HepG2 (cell line): ENCODE measurements around the gene C9orf50. TPM values are rescaled to one million over a fixed set of nuclear protein-coding genes. Genes with fewer than 3 reads are reported as not detected.

Experiments
- ESRRA ChIP-seq: sonication (generic); formaldehyde crosslinking; IDR thresholded peaks from 2 replicates; pipeline ENCODE4 v1.5.1; 2020; ENCODE audit warnings: mild to moderate bottlenecking, low read depth, missing genetic modification reagents
- FOSL1 ChIP-seq: sonication (generic); formaldehyde crosslinking; IDR thresholded peaks from 2 replicates; pipeline ENCODE4 v1.9.0; 2021; ENCODE audit warnings: missing genetic modification reagents, borderline replicate concordance
- HNRNPUL1 ChIP-seq: fragments of 200-400 bp; formaldehyde crosslinking; IDR thresholded peaks from 2 replicates; pipeline ENCODE4 v1.6.1; 2017; ENCODE audit warnings: low read depth, mild to moderate bottlenecking, low read length, moderate library complexity
- MEF2D ChIP-seq: sonication (generic); formaldehyde crosslinking; IDR thresholded peaks from 2 replicates; pipeline ENCODE4 v1.5.1; 2020; ENCODE audit warnings: mild to moderate bottlenecking, missing genetic modification reagents
- MLLT10 ChIP-seq: sonication (generic); formaldehyde crosslinking; IDR thresholded peaks from 2 replicates; pipeline ENCODE4 v1.4.0; 2020; ENCODE audit warnings: missing genetic modification reagents
- NFE2 ChIP-seq: sonication (generic); formaldehyde crosslinking; IDR thresholded peaks from 2 replicates; pipeline ENCODE4 v1.4.0; 2020; ENCODE audit warnings: missing genetic modification reagents
- PRDM15 ChIP-seq: sonication (generic); formaldehyde crosslinking; IDR thresholded peaks from 2 replicates; pipeline ENCODE4 v1.4.0; 2020; ENCODE audit warnings: missing genetic modification reagents
- SIX4 ChIP-seq: sonication (generic); formaldehyde crosslinking; IDR thresholded peaks from 2 replicates; pipeline ENCODE4 v1.4.0; 2020; ENCODE audit warnings: missing genetic modification reagents
- SMYD3 ChIP-seq: sonication (generic); formaldehyde crosslinking; IDR thresholded peaks from 2 replicates; pipeline ENCODE4 v1.8.1; 2023; ENCODE audit warnings: mild to moderate bottlenecking, missing genetic modification reagents
- SRSF4 ChIP-seq: fragments of 200-400 bp; formaldehyde crosslinking; IDR thresholded peaks from one replicate; pipeline ENCODE4 v1.6.1; 2018; ENCODE audit warnings: mild to moderate bottlenecking, low read depth, low read length, moderate library complexity; ENCODE audit not compliant: poor library complexity, severe bottlenecking
- TEAD2 ChIP-seq: sonication (generic); formaldehyde crosslinking; IDR thresholded peaks from 2 replicates; pipeline ENCODE4 v1.9.0; 2021; ENCODE audit warnings: missing genetic modification reagents
- ZFP36 ChIP-seq: fragments of 150-350 bp; IDR thresholded peaks from 2 replicates; pipeline ENCODE4 v1.6.1; 2018; ENCODE audit warnings: borderline replicate concordance, low read length, low read depth; ENCODE audit not compliant: partially characterized antibody
- ZFP82 ChIP-seq: sonication (generic); formaldehyde crosslinking; IDR thresholded peaks from 2 replicates; pipeline ENCODE4 v1.5.1; 2020; ENCODE audit warnings: mild to moderate bottlenecking, missing genetic modification reagents, borderline replicate concordance
- ZNF280B ChIP-seq: sonication (generic); formaldehyde crosslinking; IDR thresholded peaks from 2 replicates; pipeline ENCODE4 v1.5.0; 2020; ENCODE audit warnings: missing genetic modification reagents, mild to moderate bottlenecking, borderline replicate concordance
- ZNF281 ChIP-seq: sonication (generic); formaldehyde crosslinking; IDR thresholded peaks from 2 replicates; pipeline ENCODE4 v1.4.0; 2020; ENCODE audit warnings: missing genetic modification reagents, borderline replicate concordance
- ZNF576 ChIP-seq: sonication (generic); formaldehyde crosslinking; IDR thresholded peaks from 2 replicates; pipeline ENCODE4 v1.4.0; 2020; ENCODE audit warnings: mild to moderate bottlenecking, missing genetic modification reagents
- ZNF652 ChIP-seq: IDR thresholded peaks from 2 replicates; pipeline ENCODE4 v1.6.1; 2016; ENCODE audit warnings: low read depth, borderline replicate concordance
- ZNF720 ChIP-seq: sonication (generic); formaldehyde crosslinking; IDR thresholded peaks from 2 replicates; pipeline ENCODE4 v1.4.0; 2020; ENCODE audit warnings: missing genetic modification reagents
- ZNF768 ChIP-seq: sonication (generic); formaldehyde crosslinking; IDR thresholded peaks from 2 replicates; pipeline ENCODE4 v1.4.0; 2020; ENCODE audit warnings: missing genetic modification reagents
- polyA plus RNA-seq, 8 experiments: library from polyadenylated mRNA; depleted of rRNA in 3 of 8; stranded (reverse) in 7 of 8; unstranded in 1 of 8; fragments of >200 nt; fragmentation: Illumina TruSeq in 4 of 8; extraction: Trizol in 4 of 8; gene quantifications; 2 replicates each; pipeline versions ENCODE4 v1.2.1 to v1.2.3, GENCODE V29; 2011 to 2016; ENCODE audit warnings: low read depth in 4 of 8, missing spikeins in 1 of 8, mixed read lengths in 1 of 8; ENCODE audit not compliant: insufficient read depth in 1 of 8
- total RNA-seq, 5 experiments: library from RNA; depleted of rRNA; stranded (reverse); fragments of >200 nt; fragmentation: Illumina TruSeq; extraction: Trizol; gene quantifications; 2 replicates each; pipeline ENCODE4 v1.2.3, GENCODE V29; 2016; ENCODE audit warnings: low read depth in 1 of 5

Gene C9orf50
- total and polyA plus RNA-seq, 2 of the 13 experiments (the other 11 are each of a cell fraction or from before 2014, with no cell fraction given), result not detected

- peak; percentile 17; the same call in 1 of the 2 replicates for TF ChIP-seq ZNF281 (CRISPR knock-in tag)
- TF ChIP-seq ESRRA, result peak; percentile 39; the same call in 1 of the 2 replicates
- TF ChIP-seq SMYD3 (CRISPR knock-in tag), result peak; percentile 67; the same call in 1 of the 2 replicates
- no peak for TF ChIP-seq TEAD2 (CRISPR knock-in tag)
- TF ChIP-seq ZNF652, result peak; percentile 13; the same call in 1 of the 2 replicates
- no peak for TF ChIP-seq ZFP36
- peak; percentile 90; the same call in 1 of the 2 replicates for TF ChIP-seq ZFP82 (CRISPR knock-in tag)
- TF ChIP-seq MLLT10 (CRISPR knock-in tag), result no peak
- 0 out of 2 replicates have a peak, but pooled peaks have one; percentile 58 for TF ChIP-seq PRDM15 (CRISPR knock-in tag)
- no peak; the same call in 1 of the 2 replicates for TF ChIP-seq ZNF280B (CRISPR knock-in tag)
- TF ChIP-seq SRSF4, result no peak
- 0 out of 2 replicates have a peak, but pooled peaks have one; percentile 45 for TF ChIP-seq ZNF768
- 0 out of 2 replicates have a peak, but pooled peaks have one; percentile 39 for TF ChIP-seq NFE2 (CRISPR knock-in tag)
- TF ChIP-seq HNRNPUL1, result no peak; the same call in 1 of the 2 replicates
- peak; percentile 63; the same call in 1 of the 2 replicates for TF ChIP-seq MEF2D (CRISPR knock-in tag)
- no peak for TF ChIP-seq ZNF720 (CRISPR knock-in tag)
- no peak; the same call in 1 of the 2 replicates for TF ChIP-seq SIX4 (CRISPR knock-in tag)
- TF ChIP-seq ZNF576 (CRISPR knock-in tag), result no peak
- TF ChIP-seq FOSL1 (CRISPR knock-in tag), result no peak
Measured at GRCh38 chr9:129641750-129642585, 21.1 kb upstream of the C9orf50 start, which contains the start of gene ASB6 (continued).
